HG03064 (cell line): Measurements from ENCODE around the gene CSNK1A1L.
A peak's percentile ranks its signal among the peaks of the same experiment; 100 is the strongest.

Experiments used
- ATAC-seq: cut with Tn5 transposase; IDR thresholded peaks from one replicate; pipeline ENCODE4 v1.9.1; 2021; ENCODE audit warnings: low read depth; ENCODE audit not compliant: unreplicated experiment

Gene CSNK1A1L

GRCh38 chr13:37107868-37108267 is 2.4 kb upstream of the CSNK1A1L start:
- no peak for ATAC-seq

GRCh38 chr13:37107456-37107855 is 2.0 kb upstream of the CSNK1A1L start:
- ATAC-seq, result no peak

- no peak for ATAC-seq
These were observed 1.2 kb upstream of the CSNK1A1L start for GRCh38 chr13:37106642-37107041.

GRCh38 chr13:37102896-37103295 is 2.6 kb downstream of the CSNK1A1L start:
- no peak for ATAC-seq

GRCh38 chr13:37101201-37101600 is 4.3 kb downstream of the CSNK1A1L start:
- ATAC-seq, result no peak

- no peak for ATAC-seq
These were observed 4.7 kb downstream of the CSNK1A1L start for GRCh38 chr13:37100731-37101130.

- ATAC-seq, result no peak
These were observed 8.4 kb downstream of the CSNK1A1L start for GRCh38 chr13:37097076-37097475.

GRCh38 chr13:37094840-37095239 is 10.6 kb downstream of the CSNK1A1L start:
- ATAC-seq, result no peak

- no peak for ATAC-seq
These were observed 11.4 kb downstream of the CSNK1A1L start for GRCh38 chr13:37094099-37094498.

GRCh38 chr13:37091835-37092234 is 13.6 kb downstream of the CSNK1A1L start:
- ATAC-seq, result no peak

GRCh38 chr13:37090912-37091311 is 14.6 kb downstream of the CSNK1A1L start:
- ATAC-seq, result no peak

- no peak for ATAC-seq
These were observed 16.0 kb downstream of the CSNK1A1L start for GRCh38 chr13:37089495-37089894.

GRCh38 chr13:37087486-37087885 is 18.0 kb downstream of the CSNK1A1L start:
- ATAC-seq, result no peak

- no peak for ATAC-seq
These were observed 19.9 kb downstream of the CSNK1A1L start for GRCh38 chr13:37085606-37086005.

- ATAC-seq, result no peak
These were observed 28.6 kb downstream of the CSNK1A1L start for GRCh38 chr13:37076818-37077217.

- no peak for ATAC-seq
These were observed 30.3 kb downstream of the CSNK1A1L start for GRCh38 chr13:37075164-37075563.

- ATAC-seq, result no peak
These were observed 30.8 kb downstream of the CSNK1A1L start for GRCh38 chr13:37074703-37075102.

GRCh38 chr13:37072024-37072423 is 33.4 kb downstream of the CSNK1A1L start:
- ATAC-seq, result no peak

- no peak for ATAC-seq
These were observed 34.5 kb downstream of the CSNK1A1L start for GRCh38 chr13:37070956-37071355.

GRCh38 chr13:37070145-37070695 is 35.2 kb downstream of the CSNK1A1L start:
- ATAC-seq, result no peak

- ATAC-seq, result no peak
These were observed 35.8 kb downstream of the CSNK1A1L start for GRCh38 chr13:37069597-37070103.

- ATAC-seq, result no peak
These were observed 36.5 kb downstream of the CSNK1A1L start for GRCh38 chr13:37068962-37069361.

GRCh38 chr13:37067874-37068273 is 37.6 kb downstream of the CSNK1A1L start:
- peak; percentile 57 for ATAC-seq
